DMS 273 (cell line): Measurements from ENCODE around the gene SLC6A18.
"Not testable (repeated sequence)": the region's sequence is repeated elsewhere in the genome, so short reads cannot be mapped to it uniquely, and the experiment has no call there.

ENCODE experiments used
- DNase-seq: peaks from one replicate; lab custom pipeline; 2025; ENCODE audit not compliant: unreplicated experiment; lab: John Stamatoyannopoulos, UW

The SLC6A18 gene

DNA sequence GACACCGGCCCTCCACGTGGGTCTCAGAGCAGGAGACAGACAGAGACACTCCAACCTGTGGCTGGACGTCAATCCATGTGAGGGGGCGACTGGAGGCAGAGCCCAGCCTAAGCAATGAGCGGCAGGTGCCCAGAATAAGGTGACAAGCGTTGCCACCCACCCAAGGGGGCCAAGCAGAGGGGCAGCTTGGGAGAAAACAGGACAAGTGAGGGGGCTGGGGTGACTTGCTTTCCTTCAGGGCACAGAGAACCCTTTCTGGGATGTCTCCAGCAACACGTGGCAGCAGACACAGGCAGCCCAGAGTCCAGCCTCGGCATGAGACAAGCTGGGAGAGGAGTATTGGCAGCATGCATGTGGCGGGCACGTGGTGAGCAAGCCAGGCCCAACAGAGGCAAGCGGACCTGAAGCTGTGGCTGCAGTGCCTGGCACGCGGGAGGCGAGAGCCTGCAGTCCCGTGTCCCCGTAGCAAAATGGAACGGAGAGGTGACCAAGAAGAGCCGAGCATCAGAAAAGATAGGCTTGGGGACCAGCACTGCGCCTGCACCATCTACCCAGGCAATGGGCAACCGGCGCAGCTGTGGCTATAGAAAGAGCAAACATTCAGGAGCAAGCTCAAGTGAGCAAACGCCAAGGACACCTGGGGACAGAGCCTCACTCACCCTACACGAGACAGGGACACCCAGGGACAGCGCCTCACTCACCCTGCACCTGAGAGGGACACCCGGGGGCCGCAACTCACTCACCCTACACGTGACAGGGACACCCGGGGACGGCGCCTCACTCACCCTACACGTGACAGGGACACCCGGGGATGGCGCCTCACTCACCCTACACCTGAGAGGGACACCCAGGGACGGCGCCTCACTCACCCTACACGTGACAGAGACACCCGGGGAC is 63.5 kb downstream of the SLC6A18 start:
- DNase-seq = no peak

GRCh38 chr5:1289559-1289958 is 64.4 kb downstream of the SLC6A18 start:
- not testable (repeated sequence) for DNase-seq

DNA sequence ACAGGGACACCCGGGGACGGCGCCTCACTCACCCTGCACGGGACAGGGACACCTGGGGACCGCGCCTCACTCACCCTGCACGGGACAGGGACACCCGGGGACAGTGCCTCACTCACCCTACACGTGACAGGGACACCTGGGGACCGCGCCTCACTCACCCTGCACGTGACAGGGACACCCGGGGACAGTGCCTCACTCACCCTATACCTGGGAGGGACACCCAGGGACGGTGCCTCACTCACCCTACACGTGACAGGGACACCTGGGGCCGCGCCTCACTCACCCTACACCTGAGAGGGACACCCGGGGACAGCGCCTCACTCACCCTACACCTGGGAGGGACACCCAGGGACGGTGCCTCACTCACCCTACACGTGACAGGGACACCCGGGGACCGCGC is 65.8 kb downstream of the SLC6A18 start:
- DNase-seq = not testable (repeated sequence)

DNA sequence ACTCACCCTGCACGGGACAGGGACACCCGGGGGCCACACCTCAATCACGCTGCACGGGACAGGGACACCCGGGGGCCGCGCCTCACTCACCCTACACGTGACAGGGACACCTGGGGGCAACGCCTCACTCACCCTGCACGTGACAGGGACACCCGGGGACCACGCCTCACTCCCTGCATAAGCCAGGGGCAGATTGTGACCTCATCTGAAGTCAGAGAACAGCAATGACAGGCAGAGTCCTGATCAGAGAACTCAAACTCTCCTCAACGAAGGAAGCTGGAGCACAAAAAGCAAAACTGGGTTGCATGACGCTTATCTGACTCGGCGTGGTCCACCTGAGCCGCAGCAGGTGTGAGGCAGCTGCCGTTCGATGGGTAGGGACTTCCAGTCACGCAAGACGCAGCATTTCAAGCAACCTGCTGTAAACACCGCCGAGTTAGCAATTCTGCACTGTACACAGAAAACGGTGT is 66.5 kb downstream of the SLC6A18 start:
- DNase-seq = no peak

- no peak for DNase-seq
Measured at GRCh38 chr5:1292139-1292538, 67.0 kb downstream of the SLC6A18 start.

DNA sequence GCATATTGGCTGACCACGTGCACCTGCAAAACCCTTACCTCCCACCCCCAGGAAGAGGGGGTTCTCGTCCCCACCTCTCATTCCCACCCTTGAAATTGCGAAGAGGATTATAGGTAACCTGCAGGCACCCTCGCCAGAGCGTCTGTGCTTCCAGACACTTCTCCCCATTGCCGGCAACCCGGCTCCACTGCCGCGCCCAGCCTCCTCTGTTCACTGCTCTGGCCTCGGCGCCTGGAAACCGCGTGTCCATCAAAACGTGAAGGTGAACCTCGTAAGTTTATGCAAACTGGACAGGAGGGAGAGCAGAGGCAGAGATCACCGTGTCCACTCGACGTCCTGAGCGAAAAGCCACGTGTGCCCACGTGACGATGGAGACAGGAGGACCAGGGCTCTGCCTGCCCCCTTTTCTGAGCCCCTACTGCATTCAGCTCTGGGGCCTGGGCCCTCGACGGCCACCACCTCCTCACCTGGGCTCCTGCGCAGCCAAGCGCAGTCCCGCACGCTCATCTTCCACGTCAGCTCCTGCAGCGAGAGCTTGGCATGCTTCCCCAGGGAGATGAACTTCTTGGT is 67.8 kb downstream of the SLC6A18 start:
- DNase-seq = no peak

DNA sequence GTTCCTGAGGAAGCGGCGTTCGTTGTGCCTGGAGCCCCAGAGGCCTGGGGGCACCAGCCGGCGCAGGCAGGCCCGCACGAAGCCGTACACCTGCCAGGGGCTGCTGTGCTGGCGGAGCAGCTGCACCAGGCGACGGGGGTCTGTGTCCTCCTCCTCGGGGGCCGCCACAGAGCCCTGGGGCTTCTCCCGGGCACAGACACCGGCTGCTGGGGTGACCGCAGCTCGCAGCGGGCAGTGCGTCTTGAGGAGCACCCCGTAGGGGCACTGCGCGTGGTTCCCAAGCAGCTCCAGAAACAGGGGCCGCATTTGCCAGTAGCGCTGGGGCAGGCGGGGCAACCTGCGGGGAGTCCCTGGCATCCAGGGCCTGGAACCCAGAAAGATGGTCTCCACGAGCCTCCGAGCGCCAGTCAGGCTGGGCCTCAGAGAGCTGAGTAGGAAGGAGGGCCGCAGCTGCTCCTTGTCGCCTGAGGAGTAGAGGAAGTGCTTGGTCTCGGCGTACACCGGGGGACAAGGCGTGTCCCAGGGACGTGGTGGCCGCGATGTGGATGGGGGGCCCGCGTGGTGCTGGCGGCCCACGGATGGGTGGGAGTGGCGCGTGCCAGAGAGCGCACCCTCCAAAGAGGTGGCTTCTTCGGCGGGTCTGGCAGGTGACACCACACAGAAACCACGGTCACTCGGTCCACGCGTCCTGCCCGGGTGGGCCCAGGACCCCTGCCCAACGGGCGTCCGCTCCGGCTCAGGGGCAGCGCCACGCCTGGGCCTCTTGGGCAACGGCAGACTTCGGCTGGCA is 68.4 kb downstream of the SLC6A18 start:
- DNase-seq = no peak

DNA sequence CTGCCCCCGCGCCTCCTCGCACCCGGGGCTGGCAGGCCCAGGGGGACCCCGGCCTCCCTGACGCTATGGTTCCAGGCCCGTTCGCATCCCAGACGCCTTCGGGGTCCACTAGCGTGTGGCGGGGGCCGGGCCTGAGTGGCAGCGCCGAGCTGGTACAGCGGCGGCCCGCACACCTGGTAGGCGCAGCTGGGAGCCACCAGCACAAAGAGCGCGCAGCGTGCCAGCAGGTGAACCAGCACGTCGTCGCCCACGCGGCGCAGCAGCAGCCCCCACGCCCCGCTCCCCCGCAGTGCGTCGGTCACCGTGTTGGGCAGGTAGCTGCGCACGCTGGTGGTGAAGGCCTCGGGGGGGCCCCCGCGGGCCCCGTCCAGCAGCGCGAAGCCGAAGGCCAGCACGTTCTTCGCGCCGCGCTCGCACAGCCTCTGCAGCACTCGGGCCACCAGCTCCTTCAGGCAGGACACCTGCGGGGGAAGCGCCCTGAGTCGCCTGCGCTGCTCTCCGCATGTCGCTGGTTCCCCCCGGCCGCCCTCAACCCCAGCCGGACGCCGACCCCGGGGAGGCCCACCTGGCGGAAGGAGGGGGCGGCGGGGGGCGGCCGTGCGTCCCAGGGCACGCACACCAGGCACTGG is 69.1 kb downstream of the SLC6A18 start:
- DNase-seq = no peak

DNA sequence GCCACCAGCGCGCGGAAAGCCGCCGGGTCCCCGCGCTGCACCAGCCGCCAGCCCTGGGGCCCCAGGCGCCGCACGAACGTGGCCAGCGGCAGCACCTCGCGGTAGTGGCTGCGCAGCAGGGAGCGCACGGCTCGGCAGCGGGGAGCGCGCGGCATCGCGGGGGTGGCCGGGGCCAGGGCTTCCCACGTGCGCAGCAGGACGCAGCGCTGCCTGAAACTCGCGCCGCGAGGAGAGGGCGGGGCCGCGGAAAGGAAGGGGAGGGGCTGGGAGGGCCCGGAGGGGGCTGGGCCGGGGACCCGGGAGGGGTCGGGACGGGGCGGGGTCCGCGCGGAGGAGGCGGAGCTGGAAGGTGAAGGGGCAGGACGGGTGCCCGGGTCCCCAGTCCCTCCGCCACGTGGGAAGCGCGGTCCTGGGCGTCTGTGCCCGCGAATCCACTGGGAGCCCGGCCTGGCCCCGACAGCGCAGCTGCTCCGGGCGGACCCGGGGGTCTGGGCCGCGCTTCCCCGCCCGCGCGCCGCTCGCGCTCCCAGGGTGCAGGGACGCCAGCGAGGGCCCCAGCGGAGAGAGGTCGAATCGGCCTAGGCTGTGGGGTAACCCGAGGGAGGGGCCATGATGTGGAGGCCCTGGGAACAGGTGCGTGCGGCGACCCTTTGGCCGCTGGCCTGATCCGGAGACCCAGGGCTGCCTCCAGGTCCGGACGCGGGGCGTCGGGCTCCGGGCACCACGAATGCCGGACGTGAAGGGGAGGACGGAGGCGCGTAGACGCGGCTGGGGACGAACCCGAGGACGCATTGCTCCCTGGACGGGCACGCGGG is 69.9 kb downstream of the SLC6A18 start, which contains the start of gene TERT:
Gene TERT (minus strand): TSS at position 234 of the 815 bp plus-strand sequence. CDS start 79 bp downstream, at position 155.
- peak; percentile 36 for DNase-seq

GRCh38 chr5:1295650-1296037 is 70.5 kb downstream of the SLC6A18 start:
- DNase-seq = no peak
